UCSD-AML1 (cell line): ENCODE measurements around the gene ARVCF.

Experiments used
- DNase-seq: peaks from one replicate; lab custom pipeline; 2025; ENCODE audit not compliant: unreplicated experiment; lab: John Stamatoyannopoulos, UW

ARVCF gene

GRCh38 chr22:20000246-20001081, 16.2 kb downstream of the ARVCF start:
- no peak for DNase-seq

- DNase-seq = no peak
Observed at GRCh38 chr22:19998991-19999820, 17.4 kb downstream of the ARVCF start.

DNA sequence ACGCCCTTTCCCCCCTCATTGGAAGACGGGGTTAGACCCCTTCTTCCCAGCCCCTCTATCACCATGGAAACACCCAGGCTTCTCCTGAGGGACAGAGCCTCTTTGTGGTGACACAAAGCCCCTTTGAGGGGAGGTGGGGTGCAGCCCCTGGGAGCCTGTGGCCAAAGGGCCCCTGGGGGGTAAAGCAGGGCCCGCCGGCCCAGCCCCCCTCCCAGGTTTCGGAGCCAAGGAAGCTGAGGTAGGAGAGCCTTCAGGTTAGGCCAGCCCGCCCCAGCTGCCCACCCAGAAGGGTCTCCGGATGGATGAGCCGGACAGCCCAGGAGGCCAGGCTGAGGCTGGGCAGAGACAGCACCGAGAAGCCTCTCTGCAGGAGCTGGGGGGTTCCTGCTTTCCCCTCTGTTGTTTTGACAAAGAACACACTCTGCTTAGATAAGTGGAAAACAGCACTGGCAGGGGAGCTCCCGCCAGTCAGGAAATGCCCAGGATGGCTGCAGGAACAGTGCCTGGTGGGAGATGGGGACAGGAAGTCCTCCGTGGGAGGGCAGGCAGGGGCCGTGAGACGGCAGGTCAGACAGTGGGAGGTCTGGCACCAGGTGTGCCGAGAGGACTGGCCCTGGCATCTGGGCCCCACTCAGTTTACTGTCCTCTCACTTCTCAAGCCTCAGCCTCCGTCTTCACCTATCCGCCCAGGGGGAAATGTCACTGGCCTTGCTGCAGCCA, 18.2 kb downstream of the ARVCF start:
- DNase-seq = no peak

DNA sequence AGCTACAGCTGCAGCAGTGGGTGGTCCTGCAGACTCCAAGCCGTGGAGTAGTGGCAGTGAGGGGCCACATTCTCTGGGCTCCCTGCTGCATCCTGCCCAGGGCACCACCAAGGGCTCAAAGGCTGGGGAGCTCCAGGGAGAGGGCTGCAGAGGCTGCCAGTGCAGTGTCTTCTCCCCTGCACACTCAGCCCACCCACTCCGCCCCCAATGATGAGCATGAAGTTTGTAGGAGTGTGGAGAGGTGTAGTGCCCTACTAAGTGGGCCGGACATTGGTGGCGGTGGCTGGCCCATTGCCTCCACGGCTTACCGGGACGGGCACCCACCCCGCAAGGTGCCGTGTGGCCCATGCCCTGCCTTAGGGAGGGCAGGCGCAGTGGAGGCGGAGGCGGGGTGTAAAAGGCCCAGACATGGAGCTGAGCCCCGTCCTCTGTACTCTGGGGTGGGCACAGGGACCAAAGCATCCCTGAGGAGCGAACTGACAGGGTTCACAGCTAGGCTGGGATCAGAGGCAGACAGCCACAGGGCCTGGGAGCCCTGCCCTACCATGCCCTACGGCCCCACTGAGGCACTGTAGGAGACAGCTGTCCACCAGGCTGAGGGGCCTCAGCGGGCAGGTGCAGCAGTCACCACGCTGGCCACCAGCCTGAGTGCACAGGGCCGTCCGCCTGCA, 18.9 kb downstream of the ARVCF start:
- DNase-seq = no peak

- DNase-seq = no peak
Observed at GRCh38 chr22:19996694-19997384, 19.8 kb downstream of the ARVCF start.

DNA sequence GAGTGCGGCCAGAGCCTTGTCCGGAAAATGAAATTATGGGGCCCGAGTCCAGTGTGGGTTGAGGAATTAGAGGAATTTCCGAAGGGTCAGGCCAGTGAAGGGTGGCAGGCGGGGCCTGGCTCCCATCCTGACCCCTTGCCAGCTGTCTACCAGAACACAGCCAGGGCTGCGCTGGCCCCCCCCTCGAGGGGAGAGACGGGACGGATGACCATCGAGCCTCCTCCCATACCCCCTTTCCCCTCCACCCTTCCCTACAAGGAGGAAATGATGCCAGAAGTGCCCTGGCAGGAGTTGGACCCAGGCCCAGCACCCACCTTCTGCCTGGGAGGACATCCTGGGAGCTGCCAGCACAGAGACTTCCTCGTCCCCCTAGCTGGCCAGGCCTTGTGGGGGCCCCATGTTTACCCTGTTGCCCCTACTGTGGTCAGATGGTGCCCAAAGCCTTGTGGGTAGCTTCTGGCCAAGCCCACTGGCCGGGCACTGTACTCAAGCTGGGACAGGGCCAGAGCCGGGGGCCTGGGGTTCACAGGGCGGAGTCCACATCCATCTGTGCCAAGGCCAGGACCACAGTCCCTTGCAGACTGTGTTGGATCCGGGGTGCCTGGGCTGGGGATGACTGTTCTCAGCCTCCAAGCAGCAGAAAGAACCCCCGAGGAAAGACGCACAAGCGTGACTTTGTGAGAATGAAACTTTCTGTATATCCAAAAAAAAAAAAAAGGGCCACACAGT, 20.8 kb downstream of the ARVCF start:
- DNase-seq = no peak

DNA sequence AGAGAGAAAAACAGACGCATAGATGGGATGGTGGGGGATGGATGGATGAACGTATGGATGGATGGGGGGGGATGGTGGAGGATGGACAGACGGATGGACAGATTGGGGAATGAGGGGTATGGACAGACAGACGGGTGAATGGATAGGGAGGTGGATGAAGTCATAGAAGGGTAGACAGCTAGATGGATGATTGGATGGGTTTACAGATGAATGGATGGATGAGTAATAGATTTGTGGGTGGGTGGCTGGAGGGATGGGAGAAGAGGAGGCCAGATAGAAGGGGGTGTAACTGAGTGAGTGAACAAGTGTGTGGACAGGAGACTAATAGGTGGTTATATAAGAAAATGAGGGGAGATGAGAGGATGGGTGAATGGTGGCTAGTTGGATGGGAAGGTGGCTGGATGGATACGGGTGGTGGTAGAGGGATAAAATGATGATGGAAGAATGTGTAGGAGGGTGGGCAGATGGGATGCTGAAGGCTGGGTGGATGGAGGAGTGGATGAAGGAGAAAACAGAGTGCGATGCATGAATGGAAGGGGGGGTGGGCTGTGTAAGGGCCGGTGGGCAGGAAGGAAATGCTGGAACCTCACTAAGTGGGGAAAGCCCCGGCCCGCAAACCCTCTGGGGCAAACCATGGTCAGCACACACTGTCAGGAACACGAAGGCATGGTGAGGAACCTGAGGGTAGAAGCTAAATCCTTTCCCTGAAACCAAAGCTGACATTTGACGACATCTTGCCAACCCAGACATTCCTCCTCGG, 21.6 kb downstream of the ARVCF start:
- no peak for DNase-seq

DNA sequence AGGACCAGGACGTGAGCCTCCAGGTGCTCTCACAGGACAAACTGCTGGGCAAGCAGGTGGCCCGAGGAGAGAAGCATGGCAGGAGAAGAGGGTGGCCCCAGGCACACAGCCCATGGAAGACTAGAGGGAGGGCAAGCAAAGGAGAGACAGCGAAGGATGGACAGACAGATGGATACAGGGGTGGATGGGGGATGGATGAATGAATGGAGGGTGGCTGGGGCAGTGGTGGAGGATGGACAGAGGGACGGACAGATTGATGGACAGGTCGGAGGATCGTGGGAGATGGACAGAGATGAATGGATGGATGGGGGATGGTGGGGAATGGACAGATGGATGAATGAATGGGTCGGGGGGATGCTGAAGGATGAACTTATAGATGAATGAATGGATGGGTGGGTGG, 22.7 kb downstream of the ARVCF start:
- no peak for DNase-seq

GRCh38 chr22:19992921-19993355, 23.7 kb downstream of the ARVCF start:
- no peak for DNase-seq

- no peak for DNase-seq
Observed at GRCh38 chr22:19992481-19992911, 24.1 kb downstream of the ARVCF start.

DNA sequence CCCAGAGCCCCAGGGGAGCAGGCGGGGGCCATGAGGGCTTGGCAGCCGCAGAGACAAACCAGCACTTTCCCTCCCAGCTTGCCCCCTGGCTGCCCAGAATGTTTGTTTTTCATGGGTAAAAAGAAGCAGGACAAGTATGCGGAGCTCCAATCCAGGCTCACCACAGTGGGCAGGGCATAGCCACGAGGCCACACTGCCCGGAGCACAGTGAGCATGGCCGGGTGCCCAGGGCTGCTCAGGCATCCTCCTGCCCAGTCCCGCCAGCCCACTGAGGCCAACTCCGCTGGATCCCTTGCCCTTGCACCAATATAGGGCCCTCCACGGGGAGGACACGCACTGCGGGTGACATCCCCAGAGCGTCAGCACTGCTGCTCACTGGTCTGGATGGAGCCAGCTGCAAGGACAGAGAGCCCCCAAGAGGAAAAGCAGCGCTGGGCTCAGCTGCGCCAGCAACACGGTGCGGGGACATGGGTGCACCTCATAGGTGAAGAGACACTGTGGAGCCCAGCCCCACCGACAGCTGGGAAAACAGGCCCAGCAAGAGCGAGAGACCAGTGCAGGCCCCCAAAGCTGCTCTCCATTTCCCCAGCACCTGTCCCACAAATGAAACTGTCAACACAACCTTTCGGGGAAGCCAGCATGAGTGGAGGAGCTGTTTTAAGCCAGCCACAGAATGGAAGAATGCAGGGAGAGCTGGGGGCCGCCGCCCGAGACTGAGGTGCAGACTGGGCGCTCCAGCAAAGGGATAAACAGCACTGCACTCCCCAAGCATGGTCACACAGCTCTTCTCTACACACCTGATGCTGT, 24.8 kb downstream of the ARVCF start:
- no peak for DNase-seq

DNA sequence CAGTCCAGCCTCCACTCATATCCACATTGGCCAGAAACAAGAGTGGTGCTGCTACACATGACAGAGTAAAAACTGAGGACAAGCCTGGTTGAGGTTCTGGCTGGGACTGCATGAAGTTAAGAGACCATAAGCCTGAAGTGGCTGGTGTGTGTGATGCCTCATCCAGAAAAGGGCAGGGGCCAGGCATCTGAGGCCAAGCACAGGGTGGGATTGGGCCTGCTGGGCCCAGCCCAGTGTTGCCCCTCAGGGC, 25.3 kb downstream of the ARVCF start:
- DNase-seq = no peak

DNA sequence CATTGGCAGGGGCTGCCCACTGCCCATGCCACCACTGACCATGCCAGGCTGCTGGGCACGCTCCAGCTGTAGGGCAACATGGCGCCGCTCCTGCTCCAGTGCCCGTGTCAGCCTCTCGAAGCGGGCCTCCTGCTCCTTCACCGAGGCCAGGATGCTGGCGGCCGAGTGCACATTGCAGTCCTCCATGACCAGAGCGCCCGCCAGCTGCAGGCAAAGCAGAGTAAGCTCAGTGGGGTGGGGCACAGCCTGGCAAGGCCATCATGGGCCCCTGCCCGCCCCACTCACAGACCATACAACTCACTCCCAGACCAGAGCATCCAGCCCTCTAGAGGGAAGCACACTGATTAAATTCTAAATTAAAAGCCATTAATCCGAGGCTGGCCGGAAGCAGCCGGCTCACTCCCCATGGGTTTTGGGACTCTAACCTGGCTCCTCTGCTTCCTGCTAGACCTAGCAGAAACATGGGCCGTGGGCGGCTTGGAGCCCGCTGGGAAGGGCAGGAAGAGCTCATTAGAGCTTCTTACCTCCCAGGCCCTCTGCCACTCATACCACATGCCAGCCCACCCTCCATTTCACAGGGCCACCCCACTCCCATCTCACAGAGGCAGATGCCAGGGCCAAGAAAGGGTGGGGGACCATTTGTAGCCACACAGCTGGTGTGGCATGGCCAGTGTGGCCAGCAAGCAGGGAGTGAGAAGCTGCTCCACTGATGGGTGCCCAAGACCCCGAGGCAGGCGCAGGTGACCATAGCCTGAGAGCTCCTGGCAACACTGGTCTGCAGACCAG, 25.8 kb downstream of the ARVCF start:
- DNase-seq = no peak

DNA sequence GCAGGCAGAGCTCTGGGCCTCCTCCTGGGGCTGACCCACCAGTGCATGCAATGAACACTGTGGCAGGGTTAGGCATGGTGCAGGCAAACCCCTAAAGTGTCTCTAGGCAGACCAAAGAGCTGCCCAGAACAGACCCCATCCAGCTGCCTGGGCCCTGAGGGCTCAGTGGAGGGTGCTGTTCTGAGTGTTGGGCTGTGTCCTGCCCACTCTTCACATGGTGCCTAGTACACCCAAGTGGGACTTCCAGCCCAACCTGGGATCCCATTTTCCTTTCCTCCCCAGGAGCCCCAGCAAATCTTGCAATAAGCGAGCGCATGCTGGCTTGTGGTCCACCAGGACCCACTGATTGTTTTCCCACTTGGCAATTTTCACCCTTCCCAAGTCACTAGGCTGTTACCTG, 26.4 kb downstream of the ARVCF start:
- no peak for DNase-seq

DNA sequence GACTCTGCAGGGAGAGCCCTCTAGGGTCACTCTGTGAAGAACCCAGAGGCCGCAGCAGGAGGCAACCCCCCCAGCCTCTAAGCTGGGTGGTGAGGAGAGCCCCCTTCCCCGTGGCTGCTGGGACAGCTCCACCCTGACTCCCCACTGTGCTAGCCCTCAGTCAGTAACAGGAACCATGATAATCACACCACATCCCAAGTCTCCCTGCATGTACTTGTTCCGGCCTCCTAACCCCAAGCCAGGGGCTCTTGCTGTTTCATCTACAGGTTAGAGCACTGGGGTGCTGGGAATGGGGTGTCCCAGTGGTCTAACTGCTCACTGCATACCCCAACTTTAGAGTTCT, 26.9 kb downstream of the ARVCF start:
- no peak for DNase-seq

DNA sequence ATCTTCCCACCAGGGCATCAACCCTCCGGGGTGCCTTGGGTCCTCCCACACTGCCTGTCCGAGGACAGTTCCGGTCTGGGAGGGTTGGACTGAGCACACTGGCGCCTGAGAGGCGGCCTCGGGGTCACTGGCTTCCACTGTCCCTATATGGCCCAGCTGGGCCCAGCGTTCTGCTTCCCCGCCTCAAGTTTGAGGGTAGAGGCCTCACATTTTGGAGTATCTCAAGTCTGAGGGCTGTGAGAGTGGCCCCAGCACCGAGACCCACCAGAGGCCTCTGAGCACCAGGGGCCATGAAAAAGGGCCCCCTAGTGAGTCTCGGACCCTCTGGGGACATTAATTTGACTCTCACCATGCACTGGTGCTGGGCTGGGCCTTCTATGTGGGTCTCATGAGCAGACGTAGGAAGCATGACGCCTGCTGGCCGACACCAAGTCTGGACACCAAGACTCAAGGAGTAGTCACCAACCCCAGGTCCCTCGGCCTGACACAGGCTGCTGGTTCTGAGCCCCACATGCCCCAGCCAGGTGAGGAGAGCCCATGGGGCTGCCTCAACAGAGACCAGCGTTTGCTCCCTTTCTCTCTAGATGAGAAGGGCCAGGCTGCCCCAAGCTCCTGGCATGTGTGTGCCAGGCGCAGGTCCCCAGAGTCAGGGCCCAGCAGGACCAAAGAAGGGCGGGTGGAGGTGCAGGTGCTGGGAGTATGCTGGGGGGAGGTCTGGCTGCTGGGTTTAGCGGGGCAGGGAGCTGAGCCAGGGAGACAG, 27.5 kb downstream of the ARVCF start:
- DNase-seq = no peak

- no peak for DNase-seq
Observed at GRCh38 chr22:19988331-19988808, 28.3 kb downstream of the ARVCF start.
